Mesenchymal stem cell (in vitro differentiated cells and primary cell): ENCODE measurements around the gene C2CD3.
A peak's percentile ranks its signal among the peaks of the same experiment; 100 is the strongest.

Experiments used
- DNase-seq: peaks from one replicate; pipeline ENCODE4 v3.0.0-alpha.2; 2013
- H2AFZ ChIP-seq: one replicate; pipeline ENCODE4 v1.6.1; 2013; ENCODE audit warnings: low read depth, mild to moderate bottlenecking, control low read depth, inconsistent platforms, low read length, moderate library complexity
- H2AK5ac ChIP-seq: 2 replicates; pipeline ENCODE4 v1.6.1; 2013; ENCODE audit warnings: low read length, moderate library complexity, mild to moderate bottlenecking, inconsistent platforms; ENCODE audit not compliant: severe bottlenecking
- H2BK120ac ChIP-seq: one replicate; pipeline ENCODE4 v1.6.1; 2013; ENCODE audit warnings: low read depth, mild to moderate bottlenecking, inconsistent platforms, low read length, moderate library complexity
- H2BK12ac ChIP-seq, 2 experiments: one replicate each; pipeline ENCODE4 v1.6.1; 2013; ENCODE audit warnings: inconsistent platforms in 2 of 2, low read length in 2 of 2, mild to moderate bottlenecking in 2 of 2, moderate library complexity in 2 of 2, control low read depth in 1 of 2
- H2BK15ac ChIP-seq: one replicate; pipeline ENCODE4 v1.6.1; 2013; ENCODE audit warnings: mild to moderate bottlenecking, low read depth, inconsistent platforms; ENCODE audit not compliant: poor library complexity, severe bottlenecking
- H2BK5ac ChIP-seq: 2 replicates; pipeline ENCODE4 v1.6.1; 2013; ENCODE audit warnings: low read depth, mild to moderate bottlenecking, low read length, control low read depth, inconsistent platforms; ENCODE audit not compliant: poor library complexity, severe bottlenecking
- H3K14ac ChIP-seq, 2 experiments: one replicate each; pipeline ENCODE4 v1.6.1; 2013; ENCODE audit warnings: inconsistent platforms in 2 of 2, low read length in 2 of 2, control low read depth in 1 of 2, mild to moderate bottlenecking in 1 of 2, moderate library complexity in 1 of 2
- H3K18ac ChIP-seq, 2 experiments: one replicate each; pipeline ENCODE4 v1.6.1; 2013; ENCODE audit warnings: inconsistent platforms in 2 of 2, low read length in 2 of 2, control low read depth in 1 of 2, low read depth in 1 of 2, mild to moderate bottlenecking in 1 of 2
- H3K23ac ChIP-seq, 2 experiments: one replicate each; pipeline ENCODE4 v1.6.1; 2013; ENCODE audit warnings: inconsistent platforms in 2 of 2, low read length in 2 of 2, mild to moderate bottlenecking in 2 of 2, moderate library complexity in 2 of 2, control low read depth in 1 of 2
- H3K27ac ChIP-seq: 2 replicates; pipeline ENCODE4 v1.5.1; 2013; ENCODE audit warnings: mild to moderate bottlenecking, moderate library complexity, low read length, control low read depth, inconsistent platforms; ENCODE audit not compliant: poor library complexity, severe bottlenecking
- H3K27me3 ChIP-seq, 2 experiments: 2 replicates each; pipeline versions ENCODE4 v1.6.1 to v1.7.0; 2013; ENCODE audit warnings: low read length in 2 of 2, mild to moderate bottlenecking in 2 of 2, moderate library complexity in 2 of 2, control low read depth in 1 of 2, inconsistent platforms in 1 of 2; ENCODE audit not compliant: control insufficient read depth in 1 of 2, insufficient read depth in 1 of 2
- H3K36me3 ChIP-seq, 2 experiments: 2 replicates each; pipeline versions ENCODE4 v1.6.1 to v1.7.0; 2013; ENCODE audit warnings: low read length in 2 of 2, control low read depth in 1 of 2, inconsistent platforms in 1 of 2, low read depth in 1 of 2, mild to moderate bottlenecking in 1 of 2; ENCODE audit not compliant: insufficient read depth in 2 of 2, control insufficient read depth in 1 of 2
- H3K4ac ChIP-seq, 2 experiments: one replicate each; pipeline ENCODE4 v1.6.1; 2013; ENCODE audit warnings: inconsistent platforms in 2 of 2, low read length in 2 of 2, mild to moderate bottlenecking in 2 of 2, moderate library complexity in 2 of 2, control low read depth in 1 of 2, low read depth in 1 of 2
- H3K4me1 ChIP-seq: 2 replicates; pipeline ENCODE4 v1.6.1; 2013; ENCODE audit warnings: low read depth, low read length, control low read depth; ENCODE audit not compliant: control insufficient read depth, insufficient read depth
- H3K4me2 ChIP-seq: 2 replicates; pipeline ENCODE4 v1.6.1; 2013; ENCODE audit warnings: low read length, mild to moderate bottlenecking, inconsistent platforms; ENCODE audit not compliant: poor library complexity, severe bottlenecking
- H3K4me3 ChIP-seq, 2 experiments: 2 replicates each; pipeline versions ENCODE4 v1.5.1 to v1.7.0; 2013; ENCODE audit warnings: low read length in 2 of 2, mild to moderate bottlenecking in 2 of 2, control low read depth in 1 of 2, low read depth in 1 of 2; ENCODE audit not compliant: insufficient read depth in 1 of 2
- H3K79me1 ChIP-seq: replicated peaks from 2 replicates; pipeline ENCODE4 v1.6.1; 2013; ENCODE audit warnings: mild to moderate bottlenecking, control low read depth, low read length, inconsistent platforms; ENCODE audit not compliant: poor library complexity, severe bottlenecking
- H3K9ac ChIP-seq: 2 replicates; pipeline ENCODE4 v1.7.0; 2013; ENCODE audit warnings: mild to moderate bottlenecking, low read length, moderate library complexity
- H3K9me3 ChIP-seq: 2 replicates; pipeline ENCODE4 v1.7.0; 2013; ENCODE audit warnings: mild to moderate bottlenecking, low read length; ENCODE audit not compliant: control insufficient read depth
- H4K8ac ChIP-seq: one replicate; pipeline ENCODE4 v1.6.1; 2013; ENCODE audit warnings: inconsistent platforms, mild to moderate bottlenecking, low read length, moderate library complexity
- H4K91ac ChIP-seq: one replicate; pipeline ENCODE4 v1.6.1; 2013; ENCODE audit warnings: mild to moderate bottlenecking, low read length, inconsistent platforms
- WGBS: methylation state at CpG from one replicate; pipeline ENCODE4 v1.1.7; 2013; ENCODE audit warnings: mixed read lengths; 5-methylcytosine and 5-hydroxymethylcytosine counted together

Gene C2CD3

GRCh38 chr11:74138021-74138420 is 32.8 kb downstream of the C2CD3 start:
- no peak for DNase-seq
- H3K23ac ChIP-seq = no peak overlapping the region
- H2BK120ac ChIP-seq = no peak overlapping the region
- H4K91ac ChIP-seq = no peak overlapping the region
- no CpG with 5 or more reads among the region's 2 CpGs for WGBS
- no peak overlapping the region for H2AK5ac ChIP-seq
- H3K36me3 ChIP-seq = peaks cover 0 to 26% of the 10 kb centered on the region in 2 experiments
- H3K18ac ChIP-seq = no peak overlapping the region
- H2AFZ ChIP-seq = no peak overlapping the region
- no peak overlapping the region for H3K4me3 ChIP-seq
- H2BK15ac ChIP-seq = no peak overlapping the region
- peak overlapping the region; percentile 100 for H3K27ac ChIP-seq
- H3K14ac ChIP-seq = no peak overlapping the region
- H3K4me2 ChIP-seq = no peak overlapping the region
- no peak overlapping the region for H2BK12ac ChIP-seq
- H2BK5ac ChIP-seq = peak overlapping the region; percentile 61
- no peak overlapping the region for H4K8ac ChIP-seq
- H3K9ac ChIP-seq = peak overlapping the region; percentile 42
- H3K79me1 ChIP-seq = peaks cover 6% of the 10 kb centered on the region
- no peaks in the 10 kb centered on the region for H3K9me3 ChIP-seq
- peaks cover 3% of the 10 kb centered on the region for H3K4me1 ChIP-seq
- no peak overlapping the region for H3K4ac ChIP-seq
- no peaks in the 10 kb centered on the region for H3K27me3 ChIP-seq

- Histone ChIP-seq H3K9ac (peak overlapping the region; percentile 57), H2AK5ac (peak overlapping the region; percentile 91), H3K4me2 (no peak overlapping the region), H3K14ac (no peak overlapping the region), H2BK12ac (no peak overlapping the region), H3K4ac (no peak overlapping the region), H2AFZ (no peak overlapping the region), H3K79me1 (peaks cover 2% of the 10 kb centered on the region), H3K23ac (no peak overlapping the region), H3K27me3 (no peaks in the 10 kb centered on the region), H4K8ac (no peak overlapping the region), H2BK5ac (peak overlapping the region; percentile 97), H3K9me3 (no peaks in the 10 kb centered on the region), H2BK120ac (no peak overlapping the region), H2BK15ac (no peak overlapping the region), H3K4me1 (peaks cover 3% of the 10 kb centered on the region), H3K18ac (no peak overlapping the region), H3K27ac (peak overlapping the region; percentile 99), H4K91ac (no peak overlapping the region), H3K4me3 (no peak overlapping the region), H3K36me3 (peaks cover 0 to 39% of the 10 kb centered on the region in 2 experiments)
- WGBS = 20% methylated on average over 1 of the region's 3 CpGs
- DNase-seq = peak; percentile 72
These were observed 35.5 kb downstream of the C2CD3 start for GRCh38 chr11:74135127-74135840.

DNA sequence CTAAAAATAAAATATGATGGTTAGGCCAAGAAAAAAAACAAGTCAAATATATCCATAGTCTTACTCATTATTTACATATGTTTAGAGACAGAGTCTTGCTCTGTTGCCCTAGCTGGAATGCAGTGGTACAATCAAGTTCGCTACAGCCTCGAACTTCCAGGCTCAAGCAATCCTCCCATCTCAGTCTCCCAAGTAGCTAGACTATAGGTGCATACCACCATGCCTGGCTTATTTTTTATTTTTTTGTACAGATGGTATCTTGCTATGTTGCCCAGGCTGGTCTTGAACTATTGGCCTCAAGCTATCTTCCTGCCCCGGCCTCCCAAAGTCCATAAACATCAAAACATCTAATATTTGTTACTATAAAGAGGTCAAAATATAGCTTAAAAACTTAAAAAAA is 36.1 kb downstream of the C2CD3 start:
- Histone ChIP-seq H3K27me3 (no peaks in the 10 kb centered on the region), H3K4me3 (no peak overlapping the region), H3K14ac (no peak overlapping the region), H3K4ac (no peak overlapping the region), H2AK5ac (peak overlapping the region; percentile 91), H2BK120ac (no peak overlapping the region), H2BK5ac (peak overlapping the region; percentile 97), H3K23ac (no peak overlapping the region), H3K36me3 (peaks cover 0 to 41% of the 10 kb centered on the region in 2 experiments), H3K4me1 (peaks cover 3% of the 10 kb centered on the region), H2AFZ (no peak overlapping the region), H3K79me1 (peaks cover 2% of the 10 kb centered on the region), H3K9me3 (no peaks in the 10 kb centered on the region), H4K91ac (no peak overlapping the region), H2BK12ac (no peak overlapping the region), H3K18ac (no peak overlapping the region), H4K8ac (no peak overlapping the region), H2BK15ac (no peak overlapping the region), H3K27ac (peak overlapping the region; percentile 99), H3K9ac (peak overlapping the region; percentile 42), H3K4me2 (no peak overlapping the region)
- no peak for DNase-seq
- 95% methylated on average over 2 of the region's 3 CpGs for whole genome bisulfite sequencing

- Histone ChIP-seq H3K18ac (no peak overlapping the region), H2BK120ac (no peak overlapping the region), H2AK5ac (no peak overlapping the region), H3K9me3 (no peaks in the 10 kb centered on the region), H3K4me1 (peaks cover 3% of the 10 kb centered on the region), H3K36me3 (peaks cover 0 to 41% of the 10 kb centered on the region in 2 experiments), H3K4ac (no peak overlapping the region), H3K27ac (peak overlapping the region; percentile 0), H4K8ac (no peak overlapping the region), H3K79me1 (peaks cover 2% of the 10 kb centered on the region), H3K9ac (no peak overlapping the region), H3K23ac (no peak overlapping the region), H4K91ac (no peak overlapping the region), H3K4me2 (no peak overlapping the region), H3K27me3 (no peaks in the 10 kb centered on the region), H2AFZ (no peak overlapping the region), H3K4me3 (no peak overlapping the region), H3K14ac (no peak overlapping the region), H2BK15ac (no peak overlapping the region), H2BK5ac (no peak overlapping the region), H2BK12ac (no peak overlapping the region)
- 95% methylated on average over 2 of the region's 3 CpGs for WGBS
- no peak for DNase-seq
These were observed 37.4 kb downstream of the C2CD3 start for GRCh38 chr11:74133436-74133835.
